ENCODE results near the gene PRR5.

DNA sequence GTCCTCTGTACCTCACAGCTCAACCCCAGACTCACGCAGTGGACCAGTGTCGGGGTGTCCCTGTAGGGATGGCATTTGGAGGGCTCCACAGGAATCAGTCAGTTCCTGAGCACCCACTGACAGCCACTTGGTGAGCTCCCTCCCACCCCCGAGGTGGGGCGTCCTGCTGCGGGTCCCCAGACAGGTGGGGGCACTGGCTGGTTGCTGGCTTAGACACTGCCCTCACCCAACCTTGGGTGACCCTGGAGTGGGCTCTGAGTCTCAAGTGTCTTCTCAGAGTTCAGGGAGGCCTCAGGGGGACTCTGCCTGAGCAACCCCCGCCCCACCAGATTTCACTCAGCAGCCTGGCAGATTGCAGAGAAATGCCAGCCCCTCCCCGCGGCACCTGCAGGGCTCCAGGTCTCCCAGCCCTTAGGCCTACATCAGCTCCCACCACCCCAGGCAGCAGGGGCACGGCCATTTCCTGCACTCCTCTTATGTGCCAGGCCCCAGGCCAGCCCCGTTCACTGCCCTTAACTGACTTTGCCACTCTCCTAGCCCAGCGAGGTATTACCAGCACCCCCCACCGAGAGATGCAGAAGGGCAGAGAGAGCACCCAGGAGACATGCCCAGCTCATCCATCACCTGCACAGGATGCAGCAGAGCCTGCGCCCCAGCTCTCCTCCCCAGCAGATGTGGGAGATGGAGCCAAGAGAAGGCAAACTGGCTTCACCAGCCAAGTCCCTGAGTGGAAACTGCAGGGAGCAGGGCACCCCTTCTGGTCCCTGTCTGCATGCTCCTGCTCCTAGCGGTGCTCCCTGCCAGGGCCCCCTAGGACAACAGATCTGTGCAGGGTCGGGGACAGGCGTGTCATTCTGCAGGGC is 2.4 kb downstream of the PRR5 start:
- no peak for TF ChIP-seq CTCF (IDR thresholded peaks at IDR 0.05 in 8 of 11, conservative IDR thresholded peaks at IDR 0.05 in 3 of 11)
- TF ChIP-seq POLR2A (IDR thresholded peaks at IDR 0.05): no peak
